Activated CD4-positive, alpha-beta T cell treated with anti-CD3 and anti-CD28 coated beads for 36 hours (primary cell): Measurements from ENCODE around the gene FAM210B. TPM values are rescaled to one million over a fixed set of nuclear protein-coding genes. Genes with fewer than 3 reads are reported as not detected.
"Not testable (repeated sequence)": the region's sequence is repeated elsewhere in the genome, so short reads cannot be mapped to it uniquely, and the experiment has no call there.

Source experiments
- ATAC-seq: fragments of 200-7000 bp; cut with Tn5 transposase; one replicate; pipeline ENCODE4 v1.10.0; 2021; ENCODE audit warnings: mild to moderate bottlenecking, moderate library complexity
- CTCF ChIA-PET: fragments of 350-600 bp; sonication (Branson Sonifier 250); formaldehyde crosslinking; loops from one replicate; lab custom pipeline; 2021; ENCODE audit warnings: antibody characterized with exemption; lab: Charles Lee
- POLR2A ChIA-PET: fragments of 350-600 bp; sonication (Branson Sonifier 250); formaldehyde crosslinking; loops from one replicate; lab custom pipeline; 2021; ENCODE audit warnings: antibody characterized with exemption, inconsistent platforms; lab: Charles Lee
- DNase-seq: peaks from one replicate; pipeline ENCODE4 v3.0.0-alpha.2; 2020
- H3K27ac Mint-ChIP-seq: one replicate; pipeline ENCODE4 v1.8.0; 2021; ENCODE audit warnings: mixed read lengths
- H3K27me3 Mint-ChIP-seq: one replicate; pipeline ENCODE4 v1.8.0; 2021; ENCODE audit warnings: mixed read lengths
- H3K36me3 Mint-ChIP-seq: one replicate; pipeline ENCODE4 v1.8.0; 2021; ENCODE audit warnings: low read depth, mixed read lengths
- H3K4me1 Mint-ChIP-seq: one replicate; pipeline ENCODE4 v1.8.0; 2021; ENCODE audit warnings: mixed read lengths
- H3K4me3 Mint-ChIP-seq: one replicate; pipeline ENCODE4 v1.8.0; 2021; ENCODE audit warnings: mild to moderate bottlenecking, moderate library complexity, mixed read lengths
- H3K9me3 Mint-ChIP-seq: one replicate; pipeline ENCODE4 v1.8.0; 2021; ENCODE audit warnings: low read depth, mixed read lengths
- intact Hi-C, 2 experiments: fragments of 100-400 bp; cut with DNase I in 1 of 2; cut with micrococcal nuclease in 1 of 2; formaldehyde crosslinking; loops; one replicate each; pipeline versions ENCODE4 v1.14.2 to v1.15.1; 2022 to 2024; cut with DNase I, micrococcal nuclease
- total RNA-seq, 2 experiments: library from RNA; stranded (reverse); gene quantifications; one replicate each; pipeline ENCODE4 v1.2.3, GENCODE V29; 2021

FAM210B gene
- total RNA-seq, 2 experiments from 2014 or later = 4.5 to 4.8 TPM

- DNase-seq (peak; percentile 100), ATAC-seq (peak; percentile 90)
- H3K27ac Mint-ChIP-seq = no peak within 1 kb of the TSS
- POLR2A ChIA-PET = interaction anchor here (0.5 to 2.3 kb wide), 5 partner anchors 9 to 37 kb away, joined by 3 to 6 read pairs (median 3); partner anchors contain the start of genes CASS4 and FAM210B
- no peaks in the 10 kb centered on the region for H3K9me3 Mint-ChIP-seq
- CTCF ChIA-PET = interaction anchor here (0.7 to 1.9 kb wide), 8 partner anchors 19 to 93 kb away, joined by 3 to 6 read pairs (median 4); partner anchors contain the start of genes CASS4 and FAM210B
- peaks cover 60% of the 10 kb centered on the region for H3K36me3 Mint-ChIP-seq
- intact Hi-C loops = loop anchor here (1.0 kb wide), 4 partner anchors 8 to 76 kb away; partner anchors contain the start of genes RTF2 (in 2 of the 2) and FAM210B (in 1 of the 2)
- H3K27me3 Mint-ChIP-seq = no peaks in the 10 kb centered on the region
- peaks cover 43% of the 10 kb centered on the region for H3K4me1 Mint-ChIP-seq
- H3K4me3 Mint-ChIP-seq = no peak within 1 kb of the TSS
Measured at GRCh38 chr20:56392132-56392880, 33.5 kb downstream of the FAM210B start, which contains the start of the genes AURKA and CSTF1. Gene AURKA (minus strand): TSS chr20:56392215. CDS start chr20:56388197, 4,018 bp downstream. Gene CSTF1 (plus strand): TSS chr20:56392645. CDS start chr20:56395553, 2,908 bp downstream.

GRCh38 chr20:56392881-56393482 lies 34.2 kb downstream of the FAM210B start:
- DNase-seq (peak; percentile 25), ATAC-seq (peak; percentile 8)
- no peaks in the 10 kb centered on the region for H3K9me3 Mint-ChIP-seq
- intact Hi-C loops = loop anchor here (1.0 kb wide), 4 partner anchors 7 to 75 kb away; partner anchors contain the start of genes RTF2 (in 2 of the 2) and FAM210B (in 1 of the 2)
- H3K4me3 Mint-ChIP-seq = no peak overlapping the region
- H3K4me1 Mint-ChIP-seq = peaks cover 43% of the 10 kb centered on the region
- ChIA-PET POLR2A (interaction anchor here (0.6 to 2.3 kb wide), 3 partner anchors 19 to 77 kb away, joined by 3 to 6 read pairs (median 4); partner anchors contain the start of gene CASS4), CTCF (interaction anchor here (1.2 to 1.9 kb wide), 3 partner anchors 29 to 77 kb away, joined by 3 to 6 read pairs (median 4); no protein-coding TSS in a partner anchor)
- no peak overlapping the region for H3K27ac Mint-ChIP-seq
- no peaks in the 10 kb centered on the region for H3K27me3 Mint-ChIP-seq
- peaks cover 58% of the 10 kb centered on the region for H3K36me3 Mint-ChIP-seq

- POLR2A ChIA-PET = interaction anchor here (0.6 to 2.3 kb wide), 5 partner anchors 13 to 203 kb away, joined by 3 to 6 read pairs (median 4); partner anchors contain the start of gene CASS4
Measured at GRCh38 chr20:56393653-56394052, 34.9 kb downstream of the FAM210B start.

GRCh38 chr20:56395166-56395565 lies 36.4 kb downstream of the FAM210B start:
- Mint-ChIP-seq H3K36me3 (peaks cover 50% of the 10 kb centered on the region), H3K27ac (peak overlapping the region; percentile 8)
- POLR2A ChIA-PET = interaction anchor here (0.7 kb wide), 1 partner anchor 236 kb away, joined by 3 read pairs; no protein-coding TSS in a partner anchor

More at GRCh38 chr20:56393653-56394052, 34.9 kb downstream of the FAM210B start:
- Mint-ChIP-seq H3K4me1 (peaks cover 43% of the 10 kb centered on the region), H3K27ac (no peak overlapping the region), H3K9me3 (no peaks in the 10 kb centered on the region), H3K27me3 (no peaks in the 10 kb centered on the region), H3K4me3 (no peak overlapping the region), H3K36me3 (peaks cover 55% of the 10 kb centered on the region)
- DNase-seq (no peak), ATAC-seq (no peak)
- intact Hi-C loops = no loop called here
- CTCF ChIA-PET = interaction anchor here (2.5 kb wide), 1 partner anchor 19 kb away, joined by 14 read pairs; the partner anchor contains the start of gene CASS4

GRCh38 chr20:56400001-56400640 lies 41.3 kb downstream of the FAM210B start:
- Mint-ChIP-seq H3K4me1 (peaks cover 32% of the 10 kb centered on the region), H3K4me3 (no peak overlapping the region), H3K9me3 (no peaks in the 10 kb centered on the region), H3K27me3 (no peaks in the 10 kb centered on the region), H3K27ac (no peak overlapping the region), H3K36me3 (peaks cover 62% of the 10 kb centered on the region)
- intact Hi-C loops = loop anchor here (1.0 kb wide), 4 partner anchors 8 to 177 kb away; partner anchors contain the start of genes RTF2 (in 2 of the 2), AURKA (in 1 of the 2) and CSTF1 (in 1 of the 2)
- POLR2A ChIA-PET = no interaction called here
- DNase-seq (peak; percentile 74), ATAC-seq (peak; percentile 70)
- CTCF ChIA-PET = interaction anchor here (0.6 to 1.6 kb wide), 6 partner anchors 10 to 108 kb away, joined by 3 to 7 read pairs (median 4); partner anchors contain the start of gene CASS4

More at GRCh38 chr20:56395166-56395565, 36.4 kb downstream of the FAM210B start:
- H3K9me3 Mint-ChIP-seq = no peaks in the 10 kb centered on the region
- intact Hi-C loops = no loop called here
- DNase-seq (no peak), ATAC-seq (no peak)
- no peak overlapping the region for H3K4me3 Mint-ChIP-seq
- H3K27me3 Mint-ChIP-seq = no peaks in the 10 kb centered on the region
- CTCF ChIA-PET = interaction anchor here (0.6 to 2.5 kb wide), 6 partner anchors 9 to 28 kb away, joined by 3 to 14 read pairs (median 5); partner anchors contain the start of gene CASS4
- peaks cover 41% of the 10 kb centered on the region for H3K4me1 Mint-ChIP-seq

GRCh38 chr20:56403465-56403864 lies 44.7 kb downstream of the FAM210B start:
- Mint-ChIP-seq H3K4me1 (peaks cover 31% of the 10 kb centered on the region), H3K27me3 (no peaks in the 10 kb centered on the region), H3K27ac (peak overlapping the region; percentile 65), H3K9me3 (no peaks in the 10 kb centered on the region), H3K4me3 (peak overlapping the region; percentile 30), H3K36me3 (peaks cover 68% of the 10 kb centered on the region)
- ChIA-PET POLR2A (no interaction called here), CTCF (interaction anchor here (1.3 kb wide), 1 partner anchor 9 kb away, joined by 3 read pairs; no protein-coding TSS in a partner anchor)
- DNase-seq (peak; percentile 75), ATAC-seq (peak; percentile 92)
- intact Hi-C loops = no loop called here

- H3K27me3 Mint-ChIP-seq, CTCF ChIA-PET, H3K27ac Mint-ChIP-seq, ATAC-seq, H3K4me3 Mint-ChIP-seq, H3K9me3 Mint-ChIP-seq, POLR2A ChIA-PET, DNase-seq, intact Hi-C loops: not testable (repeated sequence)
- H3K4me1 Mint-ChIP-seq = peaks cover 20% of the 10 kb centered on the region
- peaks cover 62% of the 10 kb centered on the region for H3K36me3 Mint-ChIP-seq
Measured at GRCh38 chr20:56405356-56405755, 46.6 kb downstream of the FAM210B start.

GRCh38 chr20:56406910-56407309 lies 48.1 kb downstream of the FAM210B start:
- Mint-ChIP-seq H3K36me3 (peaks cover 59% of the 10 kb centered on the region), H3K9me3 (no peaks in the 10 kb centered on the region), H3K4me3 (no peak overlapping the region), H3K4me1 (peaks cover 27% of the 10 kb centered on the region), H3K27me3 (no peaks in the 10 kb centered on the region), H3K27ac (no peak overlapping the region)
- intact Hi-C loops = no loop called here
- DNase-seq (no peak), ATAC-seq (no peak)
- POLR2A ChIA-PET = interaction anchor here (1.1 to 1.2 kb wide), 3 partner anchors 8 to 15 kb away, joined by 3 read pairs; partner anchors contain the start of genes AURKA and CSTF1
- CTCF ChIA-PET = interaction anchor here (1.0 to 1.5 kb wide), 2 partner anchors 11 kb away, joined by 3 to 6 read pairs; no protein-coding TSS in a partner anchor

GRCh38 chr20:56409521-56409920 lies 50.7 kb downstream of the FAM210B start:
- H3K36me3 Mint-ChIP-seq = peaks cover 56% of the 10 kb centered on the region
- intact Hi-C loops = no loop called here
- no peak overlapping the region for H3K27ac Mint-ChIP-seq
- peaks cover 1% of the 10 kb centered on the region for H3K9me3 Mint-ChIP-seq
- POLR2A ChIA-PET = no interaction called here
- peaks cover 34% of the 10 kb centered on the region for H3K4me1 Mint-ChIP-seq
- DNase-seq (no peak), ATAC-seq (no peak)
- CTCF ChIA-PET = interaction anchor here (0.6 to 1.2 kb wide), 5 partner anchors 9 to 129 kb away, joined by 3 to 5 read pairs (median 4); no protein-coding TSS in a partner anchor
- H3K27me3 Mint-ChIP-seq = no peaks in the 10 kb centered on the region
- no peak overlapping the region for H3K4me3 Mint-ChIP-seq

- CTCF ChIA-PET = interaction anchor here (0.6 to 1.2 kb wide), 5 partner anchors 10 to 128 kb away, joined by 3 to 5 read pairs (median 4); no protein-coding TSS in a partner anchor
- intact Hi-C loops = loop anchor here in 1 of 2 experiments (10.0 kb wide), 2 partner anchors 945 to 985 kb away; partner anchors contain the start of genes RAE1 and RBM38
- DNase-seq = no peak
- H3K27me3 Mint-ChIP-seq = no peaks in the 10 kb centered on the region
- no peak overlapping the region for H3K4me3 Mint-ChIP-seq
- peak overlapping the region; percentile 14 for H3K27ac Mint-ChIP-seq
- H3K4me1 Mint-ChIP-seq = peaks cover 37% of the 10 kb centered on the region
- peaks cover 1% of the 10 kb centered on the region for H3K9me3 Mint-ChIP-seq
- H3K36me3 Mint-ChIP-seq = peaks cover 55% of the 10 kb centered on the region
- POLR2A ChIA-PET = no interaction called here
- no peak for ATAC-seq
Measured at GRCh38 chr20:56409956-56410355, 51.2 kb downstream of the FAM210B start.
